GM21576 (cell line): ENCODE data around the gene RIMKLB.
"Not testable (repeated sequence)": the region's sequence is repeated elsewhere in the genome, so short reads cannot be mapped to it uniquely, and the experiment has no call there.

ENCODE experiments used
- ATAC-seq: cut with Tn5 transposase; IDR thresholded peaks from one replicate; pipeline ENCODE4 v1.9.1; 2021; ENCODE audit warnings: mild to moderate bottlenecking, moderate library complexity; ENCODE audit not compliant: unreplicated experiment

Gene RIMKLB

GRCh38 chr12:8771072-8771471 is 73.3 kb downstream of the RIMKLB start:
- no peak for ATAC-seq

- no peak for ATAC-seq
Observed at GRCh38 chr12:8773461-8773860, 75.7 kb downstream of the RIMKLB start.

GRCh38 chr12:8779281-8779680 is 81.5 kb downstream of the RIMKLB start:
- ATAC-seq, result no peak

GRCh38 chr12:8779862-8780261 is 82.1 kb downstream of the RIMKLB start:
- ATAC-seq, result no peak

- ATAC-seq, result no peak
Observed at GRCh38 chr12:8780389-8780788, 82.6 kb downstream of the RIMKLB start.

GRCh38 chr12:8781381-8782127 is 83.8 kb downstream of the RIMKLB start:
- no peak for ATAC-seq

- no peak for ATAC-seq
Observed at GRCh38 chr12:8784290-8784888, 86.6 kb downstream of the RIMKLB start.

- ATAC-seq, result no peak
Observed at GRCh38 chr12:8785499-8785898, 87.7 kb downstream of the RIMKLB start.

- ATAC-seq, result not testable (repeated sequence)
Observed at GRCh38 chr12:8787206-8787605, 89.4 kb downstream of the RIMKLB start.

GRCh38 chr12:8788706-8789105 is 90.9 kb downstream of the RIMKLB start:
- ATAC-seq, result not testable (repeated sequence)

GRCh38 chr12:8789341-8790013 is 91.7 kb downstream of the RIMKLB start:
- not testable (repeated sequence) for ATAC-seq

GRCh38 chr12:8793226-8793625 is 95.4 kb downstream of the RIMKLB start:
- ATAC-seq, result not testable (repeated sequence)

- ATAC-seq, result not testable (repeated sequence)
Observed at GRCh38 chr12:8794611-8795010, 96.8 kb downstream of the RIMKLB start.

GRCh38 chr12:8796831-8797626 is 99.2 kb downstream of the RIMKLB start:
- no peak for ATAC-seq

GRCh38 chr12:8801213-8801612 is 103.4 kb downstream of the RIMKLB start:
- not testable (repeated sequence) for ATAC-seq

GRCh38 chr12:8804833-8805232 is 107.0 kb downstream of the RIMKLB start:
- not testable (repeated sequence) for ATAC-seq

GRCh38 chr12:8805487-8805886 is 107.7 kb downstream of the RIMKLB start:
- ATAC-seq, result not testable (repeated sequence)

GRCh38 chr12:8807084-8807483 is 109.3 kb downstream of the RIMKLB start:
- ATAC-seq, result not testable (repeated sequence)

GRCh38 chr12:8810112-8810511 is 112.3 kb downstream of the RIMKLB start:
- not testable (repeated sequence) for ATAC-seq

GRCh38 chr12:8813572-8814357 is 116.0 kb downstream of the RIMKLB start:
- no peak for ATAC-seq
